Measurements from ENCODE around the gene TIMP2.
"Not testable (repeated sequence)": the region's sequence is repeated elsewhere in the genome, so short reads cannot be mapped to it uniquely, and the experiment has no call there.

The TIMP2 gene

DNA sequence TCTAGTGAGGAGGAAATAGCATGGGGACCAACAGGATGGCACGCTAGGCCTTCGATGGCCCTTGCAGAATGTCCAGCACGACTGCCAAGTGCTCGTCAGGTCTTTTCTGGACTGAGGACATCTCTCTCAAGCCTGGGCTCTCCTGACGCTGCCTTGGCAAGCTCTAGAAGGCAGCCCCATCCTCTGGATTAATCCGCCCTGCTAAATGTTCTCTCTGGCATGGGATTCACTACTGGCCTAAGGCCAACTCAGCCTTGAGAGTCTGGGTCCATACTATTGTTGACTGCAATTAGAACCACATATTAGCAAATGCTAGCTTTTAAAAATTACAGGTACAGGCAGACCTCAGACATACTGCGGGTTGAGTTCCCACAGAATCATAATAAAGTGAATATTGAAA is 19.6 kb downstream of the TIMP2 start:
- no peak for DNase-seq (ENCODE audit: low read depth)

DNA sequence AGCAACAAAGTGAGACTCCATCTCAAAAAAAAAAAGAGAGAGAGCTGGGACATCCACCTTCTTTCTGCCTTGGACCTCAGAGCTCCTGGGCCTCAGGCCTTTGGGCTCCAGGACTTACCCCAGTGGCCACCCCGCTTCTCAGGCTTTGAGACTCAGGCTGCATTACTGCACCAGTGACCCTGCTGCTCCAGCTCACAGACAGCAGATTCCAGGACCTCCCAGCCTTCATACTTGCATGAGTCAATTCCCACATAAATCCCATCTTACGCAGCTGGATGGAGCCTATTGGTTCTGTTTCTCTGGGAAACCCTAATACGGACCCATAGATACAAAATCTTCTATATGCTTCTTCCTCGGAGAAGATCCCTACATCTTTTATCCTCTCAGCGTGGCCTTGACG is 20.1 kb downstream of the TIMP2 start:
- no peak for DNase-seq (ENCODE audit: low read depth)

DNA sequence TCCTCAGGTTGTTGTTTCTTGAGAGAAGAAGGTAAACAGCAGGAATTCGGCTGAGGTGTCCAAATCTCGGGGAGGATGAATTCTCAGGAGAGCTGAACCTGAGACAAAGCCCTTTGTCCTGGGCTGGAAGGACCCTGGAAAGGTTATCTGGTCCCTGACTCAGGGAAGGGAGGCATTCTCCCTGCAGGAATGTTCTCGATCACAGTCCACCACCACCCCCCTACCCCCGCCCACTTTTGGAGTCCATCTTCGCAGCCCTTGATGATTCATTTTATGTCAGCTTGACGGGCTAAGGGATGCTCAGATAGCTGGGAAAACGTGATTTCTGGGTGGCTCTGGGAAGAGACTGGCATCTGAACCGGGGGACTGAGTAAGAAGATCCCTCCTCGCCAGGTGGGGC is 20.8 kb downstream of the TIMP2 start:
- no peak for DNase-seq (ENCODE audit: low read depth)

DNA sequence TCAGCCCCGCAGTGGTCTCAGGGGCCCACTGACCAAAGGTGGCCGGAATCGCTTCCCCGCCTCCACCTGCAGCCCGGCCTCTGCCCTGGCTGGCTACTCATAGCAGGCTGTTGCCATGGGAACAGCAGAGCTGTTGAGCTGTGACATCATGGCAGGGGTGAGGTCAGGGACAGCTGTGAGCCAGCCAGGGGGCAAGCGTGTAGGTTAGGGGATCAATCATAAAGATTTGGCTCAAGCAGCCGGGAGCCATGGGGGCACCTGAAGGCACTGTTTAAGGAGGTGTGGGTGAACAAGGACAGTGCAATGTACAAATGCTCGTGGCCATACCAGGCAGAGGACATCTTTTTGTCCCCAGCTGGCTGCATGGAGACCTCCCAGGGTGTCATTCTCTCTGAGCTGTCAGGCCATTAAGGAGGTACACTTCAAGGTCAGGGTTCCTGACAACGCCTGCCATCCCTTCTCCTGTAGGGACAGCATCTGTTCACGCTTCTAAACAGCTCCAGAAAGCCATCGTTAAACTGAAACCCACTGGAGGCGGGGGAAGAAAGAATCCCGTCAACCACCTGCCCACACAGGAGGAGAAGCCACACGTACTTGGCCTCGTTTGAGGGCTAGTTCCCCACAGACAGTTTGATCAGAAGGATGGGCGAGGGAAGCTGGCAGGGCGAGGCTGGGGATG is 21.9 kb downstream of the TIMP2 start, which contains the start of gene CEP295NL:
TSS of gene CEP295NL (minus strand) at position 101 of the 679 bp plus-strand sequence. CDS start 1,373 bp downstream, outside the sequence.
- no peak for DNase-seq (ENCODE audit: low read depth)

DNA sequence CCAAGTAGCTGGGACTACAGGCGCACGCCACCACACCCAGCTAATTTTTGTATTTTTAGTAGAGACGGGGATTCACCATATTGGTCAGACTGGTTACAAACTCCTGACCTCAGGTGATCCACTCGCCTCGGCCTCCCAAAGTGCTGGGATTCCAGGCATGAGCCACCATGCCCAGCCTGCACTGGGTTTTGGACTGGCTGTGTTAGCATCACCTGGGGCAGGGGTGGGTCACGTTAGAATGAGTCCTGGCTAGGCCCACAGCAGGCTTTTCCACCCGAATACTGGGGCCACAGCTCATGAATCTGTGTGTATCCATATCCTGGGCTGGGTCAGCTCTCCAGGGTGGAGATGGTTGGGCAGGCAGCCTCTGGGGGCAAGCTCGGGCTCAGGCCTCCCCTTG is 23.0 kb downstream of the TIMP2 start:
- DNase-seq (ENCODE audit: low read depth): not testable (repeated sequence)

DNA sequence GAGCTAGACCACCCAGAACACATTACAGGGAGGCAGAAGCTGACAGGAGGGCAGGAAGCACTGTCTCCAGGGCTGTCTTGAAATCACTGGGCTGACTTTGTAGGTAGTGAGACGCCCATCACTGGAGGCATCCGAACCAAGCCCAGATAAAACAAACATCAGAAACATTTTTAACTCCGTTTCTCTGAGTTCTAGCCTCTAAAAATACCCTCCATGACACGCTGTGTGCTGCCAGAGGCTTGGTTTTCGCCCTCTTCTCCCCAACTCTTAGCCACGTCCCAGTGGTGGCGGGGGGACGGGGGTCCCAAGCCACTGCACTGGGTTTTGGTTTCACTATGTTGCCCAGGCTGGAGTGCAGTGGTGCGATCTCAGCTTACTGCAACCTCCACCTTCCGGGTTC is 23.4 kb downstream of the TIMP2 start:
- DNase-seq (ENCODE audit: low read depth): no peak

DNA sequence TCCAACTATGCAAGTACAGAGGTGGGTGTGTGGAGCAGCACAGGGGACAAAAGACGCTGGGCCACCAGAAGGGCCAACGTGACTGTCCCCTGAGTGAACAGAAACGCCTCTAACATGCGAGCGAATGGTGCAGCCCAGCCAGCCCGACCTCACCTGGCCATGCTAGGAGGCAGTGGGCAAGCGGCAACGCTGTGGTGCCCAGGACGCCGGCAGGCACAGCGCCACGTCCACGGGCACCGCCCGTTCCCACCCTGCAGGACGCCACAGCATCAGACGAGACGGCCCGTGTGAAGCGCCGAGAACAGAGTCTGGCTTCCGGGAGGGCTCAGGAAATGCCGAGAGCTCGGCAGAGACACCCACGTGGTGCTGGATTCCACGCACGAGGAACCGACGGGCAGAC is 24.4 kb downstream of the TIMP2 start:
- no peak for DNase-seq (ENCODE audit: low read depth)

DNA sequence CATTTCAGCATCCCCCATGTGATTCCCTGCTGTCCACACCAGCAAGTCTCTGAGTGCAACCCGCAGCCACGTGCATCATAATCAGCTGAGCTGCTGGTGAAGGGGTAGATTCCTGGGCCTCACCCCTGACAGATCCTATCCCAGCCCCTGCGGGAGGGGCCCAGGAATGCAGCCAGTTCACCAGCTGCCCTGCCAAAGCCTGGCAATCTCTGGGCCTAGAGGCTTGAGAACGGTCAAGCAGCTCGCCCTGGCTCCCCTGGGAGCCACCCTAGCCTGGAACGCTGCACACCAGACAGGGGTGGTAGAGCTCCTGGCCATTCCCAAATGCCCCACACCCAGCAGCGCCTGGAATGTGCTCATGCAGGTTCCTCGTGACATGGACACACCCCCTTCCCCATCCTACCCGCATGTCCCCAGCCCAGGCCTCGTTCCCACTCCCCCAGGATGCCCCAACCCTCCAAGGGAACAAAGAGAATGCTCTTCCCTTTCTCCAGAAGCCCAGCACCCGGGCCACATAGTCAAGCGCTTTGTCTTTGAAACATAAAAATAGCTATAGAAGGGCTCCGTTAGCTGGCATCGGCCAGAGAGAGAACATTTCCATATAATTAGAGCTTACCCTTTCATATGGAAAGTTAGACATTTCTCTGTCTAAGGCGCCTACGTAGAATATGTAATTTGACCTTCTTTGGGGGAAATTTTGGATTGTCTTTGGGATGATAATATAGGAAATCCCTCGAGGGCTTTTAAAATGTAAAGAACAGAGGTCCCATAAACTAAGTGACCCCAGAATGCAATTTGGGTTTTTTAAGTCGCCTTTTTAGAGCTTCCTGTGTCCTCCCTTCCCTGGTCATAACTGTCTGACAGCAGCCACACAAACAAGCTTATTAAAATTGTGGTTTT is 25.6 kb downstream of the TIMP2 start:
- DNase-seq (ENCODE audit: low read depth): no peak

DNA sequence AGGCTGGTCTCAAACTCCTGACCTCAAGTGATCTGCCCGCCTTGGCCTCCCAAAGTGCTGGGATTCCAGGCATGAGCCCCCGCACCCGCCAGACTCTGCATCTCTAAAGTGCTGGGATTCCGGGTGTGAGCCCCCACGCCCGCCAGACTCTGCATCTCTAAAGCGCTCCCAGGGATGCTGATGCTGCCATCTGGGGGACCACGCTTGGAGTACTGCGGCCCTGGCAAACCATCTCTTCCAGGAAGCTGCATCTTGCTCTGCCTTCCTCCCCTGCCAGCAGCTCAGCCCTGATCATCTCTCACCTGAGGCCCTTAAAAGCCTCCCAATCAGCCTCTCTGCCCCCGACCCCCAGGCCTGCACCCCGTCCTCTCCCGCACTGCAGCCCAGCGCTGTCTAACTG is 26.2 kb downstream of the TIMP2 start:
- no peak for DNase-seq (ENCODE audit: low read depth)

DNA sequence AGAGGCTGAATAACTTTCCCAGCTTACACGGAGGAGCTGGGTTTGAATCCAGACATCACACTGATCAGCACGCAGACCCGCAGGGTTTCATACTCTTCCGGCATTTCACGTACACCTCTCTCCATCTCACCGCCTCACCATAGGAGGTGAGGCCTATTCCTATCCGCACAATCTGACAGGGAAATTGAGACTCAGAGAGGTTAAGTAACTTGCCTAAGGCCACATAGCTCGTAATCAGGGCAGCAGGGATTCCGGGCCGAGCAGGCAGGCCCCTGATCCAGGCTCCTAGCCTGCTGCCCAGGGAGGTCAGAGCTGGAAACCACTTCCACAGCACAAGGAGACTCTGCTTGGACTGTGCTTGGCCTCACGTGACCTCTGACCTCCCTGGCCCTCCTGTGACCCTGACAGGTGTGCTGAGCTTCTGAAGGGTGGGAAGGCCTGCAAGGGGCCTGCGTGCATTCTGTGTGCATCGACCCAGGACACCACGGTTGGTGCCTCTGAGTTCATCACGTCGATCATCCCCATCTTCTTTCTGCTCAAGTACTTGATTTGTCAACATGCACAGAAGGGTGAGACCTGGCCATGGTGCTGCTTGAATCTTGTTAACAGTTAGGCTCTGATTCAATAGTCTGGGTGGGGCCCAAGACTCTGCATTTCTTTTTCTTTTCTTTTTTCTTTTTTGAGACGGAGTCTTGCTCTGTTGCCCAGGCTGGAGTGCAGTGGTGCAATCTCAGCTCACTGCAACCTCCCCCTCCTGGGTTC is 26.9 kb downstream of the TIMP2 start:
- DNase-seq (ENCODE audit: low read depth): no peak

DNA sequence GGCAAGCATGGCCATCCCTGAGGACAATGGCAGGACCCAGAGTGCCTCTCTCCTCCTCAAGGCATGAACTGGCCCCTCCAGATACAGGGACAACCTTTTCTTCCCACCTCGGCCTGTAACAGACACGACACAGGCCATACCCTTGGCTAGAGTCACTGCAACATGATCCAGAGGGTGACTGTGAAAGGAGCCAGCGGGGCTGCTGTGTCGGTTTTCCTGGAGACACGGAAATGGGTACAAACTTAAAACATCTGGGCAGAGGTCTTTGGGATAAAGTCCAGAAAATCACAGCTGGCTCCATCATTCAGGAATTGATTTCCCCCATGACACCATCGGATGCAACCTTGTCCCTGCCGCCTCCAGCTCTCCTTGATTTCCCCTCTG is 27.5 kb downstream of the TIMP2 start:
- no peak for DNase-seq (ENCODE audit: low read depth)

DNA sequence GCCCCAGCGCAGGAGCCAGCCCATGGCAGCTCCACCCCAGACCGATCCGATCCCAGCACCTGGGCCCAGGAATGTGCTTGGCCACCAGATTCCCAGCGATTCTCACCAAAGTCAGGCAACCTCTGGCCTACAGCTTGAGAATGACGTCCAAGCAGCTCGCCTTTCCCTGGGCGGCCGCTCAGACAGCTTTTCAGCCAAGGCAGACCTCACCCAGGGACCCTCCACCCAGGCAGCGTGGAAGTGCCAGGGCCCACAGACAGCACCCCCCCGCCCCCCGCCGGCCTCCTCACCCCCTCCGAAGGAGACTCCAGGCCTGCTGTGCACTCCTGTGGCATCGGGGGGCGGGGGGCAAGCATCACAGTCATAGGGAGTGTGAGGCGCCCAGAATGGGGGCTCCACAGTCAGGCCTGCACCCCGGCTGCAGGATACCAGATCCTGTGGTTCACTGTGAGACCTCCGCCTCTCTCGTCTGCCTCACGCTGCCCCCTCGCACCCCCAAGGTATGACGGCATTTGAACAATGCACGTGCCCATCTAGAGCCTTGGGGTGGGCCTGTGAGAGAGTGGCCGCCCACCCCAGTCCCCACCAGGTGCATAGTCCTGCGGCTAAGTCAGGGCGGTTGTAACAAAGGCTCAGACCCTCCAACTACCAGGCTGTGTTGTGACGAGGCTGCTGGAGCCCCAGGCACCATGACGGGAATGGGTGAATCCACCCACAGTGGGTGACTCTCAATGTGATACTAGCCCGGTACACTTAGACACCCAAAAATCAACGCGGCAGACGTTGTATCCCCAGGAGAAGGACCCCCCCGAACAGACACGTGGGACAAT is 28.1 kb downstream of the TIMP2 start:
- DNase-seq (ENCODE audit: low read depth): no peak

DNA sequence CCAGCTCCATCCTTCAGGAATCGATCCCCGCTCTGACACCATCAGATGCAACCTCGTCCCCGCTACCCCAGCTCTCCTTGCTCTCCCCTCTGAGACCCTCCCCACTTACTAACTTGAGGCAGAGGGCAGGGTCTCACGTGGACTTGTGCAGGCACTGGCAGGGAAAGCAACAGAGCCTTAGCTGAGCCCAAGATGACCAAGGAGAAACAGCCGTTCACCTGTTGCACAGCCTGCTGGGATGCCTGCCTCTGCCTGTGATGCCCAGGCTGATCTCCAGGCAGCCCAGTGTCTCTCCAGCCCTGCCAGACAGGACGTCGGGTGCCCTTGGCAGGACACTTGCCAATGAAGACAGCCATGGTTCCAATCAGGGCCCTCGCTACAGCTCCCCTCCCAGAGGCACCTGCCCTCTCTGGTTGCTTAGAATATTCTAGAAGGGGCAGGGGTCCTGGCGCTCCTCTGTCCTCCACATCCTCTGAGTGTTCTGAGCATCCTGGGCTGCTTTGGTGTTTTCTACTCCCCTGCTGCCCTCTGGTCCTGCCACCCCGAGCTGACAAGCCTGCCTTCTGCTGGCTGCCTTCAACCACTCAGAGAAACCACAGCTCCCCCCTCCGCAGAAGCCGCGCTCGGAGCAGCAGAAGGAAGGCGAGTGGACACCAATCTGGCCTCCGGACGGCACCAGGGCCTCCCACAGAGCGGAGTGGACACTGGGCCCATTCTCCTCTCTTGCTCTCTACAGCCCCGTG is 28.9 kb downstream of the TIMP2 start:
- DNase-seq (ENCODE audit: low read depth): no peak

DNA sequence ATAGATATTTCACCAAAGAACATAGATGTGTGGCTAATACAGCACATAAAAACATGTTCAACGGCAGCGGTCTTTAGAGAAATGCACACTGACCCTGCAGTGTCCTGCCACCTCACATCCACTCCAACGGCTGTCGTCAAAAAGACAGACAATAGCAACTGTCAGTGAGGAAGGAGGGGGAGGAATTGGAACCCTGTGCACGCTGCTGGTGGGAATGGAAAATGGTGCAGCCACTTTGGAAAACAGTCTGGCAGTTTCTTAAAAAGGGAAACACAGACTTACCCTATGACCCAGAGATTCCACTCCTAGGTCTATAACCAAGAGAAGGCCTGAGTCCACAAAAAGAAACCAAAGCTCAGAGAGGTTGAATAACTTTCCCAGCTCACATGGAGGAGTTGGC is 29.9 kb downstream of the TIMP2 start:
- DNase-seq (ENCODE audit: low read depth): no peak

DNA sequence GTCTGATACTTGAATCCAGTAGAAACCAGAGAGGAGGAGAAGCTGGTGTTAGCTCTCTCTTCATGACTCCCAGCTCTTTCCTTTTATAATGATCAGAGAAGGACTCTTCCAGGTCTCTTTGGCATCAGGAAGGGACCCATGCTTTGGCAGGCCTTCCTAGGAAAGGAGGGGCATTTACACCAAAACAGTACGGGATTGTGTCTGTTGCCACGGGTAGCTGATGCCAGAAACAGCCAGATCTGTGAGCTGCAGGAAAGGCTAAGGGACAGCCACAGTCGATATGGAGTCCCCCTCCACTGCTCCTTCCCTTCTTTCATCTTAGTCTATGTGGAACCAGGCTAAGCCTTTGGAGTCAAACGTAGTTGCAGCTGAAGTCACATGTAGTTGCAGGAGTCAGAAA is 31.5 kb downstream of the TIMP2 start:
- no peak for DNase-seq (ENCODE audit: low read depth)

DNA sequence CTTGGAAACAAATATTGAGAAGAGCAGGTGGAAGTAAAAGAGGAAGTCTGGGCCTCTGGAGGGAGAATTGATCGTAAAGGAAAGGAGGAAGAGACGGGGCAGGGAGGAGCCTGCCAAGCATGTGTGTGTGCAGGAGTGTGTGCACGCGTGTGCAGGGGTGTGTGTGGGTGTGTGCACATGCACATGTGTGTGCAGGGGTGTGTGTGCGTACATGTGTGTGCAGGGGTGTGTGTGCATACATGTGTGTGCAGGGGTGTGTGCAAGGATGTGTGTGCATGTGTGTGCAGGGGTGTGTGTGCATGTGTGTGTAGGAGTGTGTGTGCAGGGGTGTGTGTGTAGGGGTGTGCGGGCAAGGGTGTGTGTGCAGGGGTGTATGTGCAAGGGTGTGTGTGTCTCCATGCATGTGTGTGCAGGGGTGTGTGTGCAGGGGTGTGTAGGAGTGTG is 32.2 kb downstream of the TIMP2 start:
- DNase-seq (ENCODE audit: low read depth): no peak

DNA sequence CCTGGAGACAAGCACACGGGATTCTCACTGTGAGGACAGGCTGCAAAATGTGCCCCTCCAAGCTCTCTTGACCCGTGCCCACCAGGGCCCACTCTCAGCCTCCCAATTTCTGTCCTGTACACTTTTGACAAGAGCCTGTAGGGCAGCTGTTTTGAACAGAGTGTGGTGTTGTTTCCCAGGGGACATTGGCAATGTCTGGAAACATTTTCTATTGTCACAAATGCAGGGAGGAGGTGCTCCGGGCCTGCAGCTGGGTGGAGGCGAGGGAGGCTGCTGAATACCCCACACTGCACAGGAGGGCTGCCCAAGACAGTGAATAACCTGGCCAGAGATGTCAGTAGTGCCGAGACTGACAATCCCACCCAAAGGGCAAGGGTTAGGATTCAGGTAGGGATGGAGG is 32.7 kb downstream of the TIMP2 start:
- DNase-seq (ENCODE audit: low read depth): no peak

DNA sequence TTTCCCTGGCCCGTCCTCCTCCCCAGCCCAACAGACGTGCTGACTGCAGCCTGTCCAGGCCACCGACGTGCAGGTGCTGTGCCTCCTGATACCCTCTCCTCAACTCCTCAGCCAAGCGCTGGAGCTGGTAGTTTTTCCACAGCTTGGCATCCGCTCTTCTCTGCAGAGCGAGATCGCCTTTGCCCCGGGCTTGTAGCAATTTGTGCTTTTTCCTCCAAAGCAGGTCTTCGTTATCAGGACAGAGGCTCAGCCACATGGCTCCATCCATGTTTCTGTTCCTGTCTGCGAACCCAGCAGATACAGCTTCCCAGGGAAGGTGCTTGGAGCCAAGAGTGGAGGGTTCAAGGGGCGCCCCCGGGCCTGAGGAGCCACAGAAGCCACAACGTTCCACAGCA is 33.1 kb downstream of the TIMP2 start:
- no peak for DNase-seq (ENCODE audit: low read depth)

DNA sequence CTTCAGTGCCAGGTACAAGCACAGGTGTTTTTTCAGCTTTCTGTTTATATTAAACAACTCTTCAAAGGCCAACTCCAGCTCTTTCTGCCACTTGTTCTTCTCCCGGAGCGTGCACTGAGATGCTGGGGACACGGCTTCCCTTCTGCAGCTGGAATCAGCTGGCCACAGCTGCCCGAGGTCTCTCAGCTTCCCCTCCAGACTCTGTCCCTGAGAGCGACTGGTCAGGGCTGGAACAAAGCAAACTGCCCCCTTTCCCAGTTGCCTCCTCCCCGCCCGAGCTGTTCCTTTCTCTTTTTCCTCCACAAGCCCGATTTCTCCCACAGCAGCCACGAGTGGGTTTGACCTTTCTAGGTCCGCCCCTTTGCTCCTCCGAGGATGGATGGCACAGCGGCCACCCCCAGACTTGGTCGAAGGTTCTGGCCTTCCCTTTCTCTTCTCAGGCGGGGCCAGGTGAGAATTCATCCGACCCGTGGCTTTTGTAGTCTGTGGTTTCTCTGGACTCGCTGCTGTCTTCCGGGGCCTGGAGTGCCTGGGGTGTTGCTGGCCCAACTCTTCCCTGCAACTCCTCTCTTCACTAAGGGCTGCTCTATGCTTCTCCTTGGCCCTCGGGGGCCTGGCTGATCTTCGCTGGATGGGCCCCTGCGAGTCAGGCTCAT is 33.7 kb downstream of the TIMP2 start:
- DNase-seq (ENCODE audit: low read depth): no peak

DNA sequence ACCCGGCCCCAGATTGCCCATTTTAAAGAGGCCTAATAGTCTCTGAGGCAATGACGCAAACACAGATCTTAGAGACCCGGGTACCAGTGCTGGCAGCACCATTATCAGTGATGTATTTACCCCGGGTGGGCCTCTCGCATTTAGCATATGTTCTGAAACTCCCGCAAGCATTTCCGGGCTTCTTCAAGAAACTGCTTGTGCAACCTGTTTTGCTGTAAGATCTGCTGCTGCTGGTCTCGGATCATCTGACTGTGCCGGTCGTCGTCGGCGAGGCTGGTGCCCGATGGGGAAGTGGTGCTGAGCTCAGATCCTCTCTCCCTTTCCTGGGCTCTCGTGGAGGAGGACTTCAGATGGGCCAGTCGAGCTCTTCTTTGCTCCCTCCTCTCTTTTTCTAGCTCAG is 34.7 kb downstream of the TIMP2 start:
- no peak for DNase-seq (ENCODE audit: low read depth)

DNA sequence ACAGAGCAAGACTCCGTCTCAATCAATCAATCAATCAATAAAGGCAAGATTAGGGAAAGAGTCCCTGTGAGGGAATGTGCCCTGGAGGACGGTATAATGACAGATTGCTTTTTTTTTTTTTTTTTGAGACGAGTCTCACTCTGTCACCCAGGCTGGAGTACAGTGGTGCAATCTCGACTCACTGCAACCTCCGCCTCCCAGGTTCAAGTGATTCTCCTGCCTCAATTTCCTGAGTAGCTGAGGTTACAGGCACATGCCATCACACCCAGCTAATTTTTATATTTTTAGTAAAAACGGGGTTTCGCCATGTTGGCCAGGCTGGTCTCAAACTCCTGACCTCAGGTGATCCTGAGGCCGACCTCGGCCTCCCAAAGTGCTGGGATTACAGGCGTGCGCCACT is 35.1 kb downstream of the TIMP2 start:
- not testable (repeated sequence) for DNase-seq (ENCODE audit: low read depth)

Measured in HS-27A (cell line).